GM21619 (cell line): ENCODE data around the gene CERS1.

Experiments
- ATAC-seq: cut with Tn5 transposase; IDR thresholded peaks from one replicate; pipeline ENCODE4 v1.9.1; 2021; ENCODE audit not compliant: unreplicated experiment

The CERS1 gene

GRCh38 chr19:18871543-18871942 is 24.4 kb downstream of the CERS1 start:
- no peak for ATAC-seq

GRCh38 chr19:18870531-18871172 is 25.3 kb downstream of the CERS1 start:
- no peak for ATAC-seq

GRCh38 chr19:18869781-18870530 is 26.0 kb downstream of the CERS1 start:
- no peak for ATAC-seq

- ATAC-seq, result no peak
Measured at GRCh38 chr19:18869023-18869618, 26.8 kb downstream of the CERS1 start.

- ATAC-seq, result no peak
Measured at GRCh38 chr19:18868380-18869022, 27.5 kb downstream of the CERS1 start.

- no peak for ATAC-seq
Measured at GRCh38 chr19:18867751-18868150, 28.2 kb downstream of the CERS1 start.

GRCh38 chr19:18867199-18867598 is 28.8 kb downstream of the CERS1 start:
- ATAC-seq, result no peak

GRCh38 chr19:18866800-18867123 is 29.2 kb downstream of the CERS1 start:
- no peak for ATAC-seq

- ATAC-seq, result no peak
Measured at GRCh38 chr19:18865973-18866799, 29.8 kb downstream of the CERS1 start.

GRCh38 chr19:18865106-18865972 is 30.6 kb downstream of the CERS1 start:
- ATAC-seq, result no peak

GRCh38 chr19:18863843-18864362 is 32.1 kb downstream of the CERS1 start:
- ATAC-seq, result no peak

GRCh38 chr19:18862976-18863842 is 32.7 kb downstream of the CERS1 start:
- no peak for ATAC-seq

- no peak for ATAC-seq
Measured at GRCh38 chr19:18861917-18862316, 34.0 kb downstream of the CERS1 start.

- no peak for ATAC-seq
Measured at GRCh38 chr19:18861235-18861634, 34.7 kb downstream of the CERS1 start.

- no peak for ATAC-seq
Measured at GRCh38 chr19:18860725-18861124, 35.2 kb downstream of the CERS1 start.

- ATAC-seq, result no peak
Measured at GRCh38 chr19:18860302-18860700, 35.7 kb downstream of the CERS1 start.

- ATAC-seq, result no peak
Measured at GRCh38 chr19:18859676-18860301, 36.2 kb downstream of the CERS1 start.

GRCh38 chr19:18858906-18859646 is 36.9 kb downstream of the CERS1 start:
- no peak for ATAC-seq
